Measurements from ENCODE around the gene C2orf49.

Gene C2orf49

DNA sequence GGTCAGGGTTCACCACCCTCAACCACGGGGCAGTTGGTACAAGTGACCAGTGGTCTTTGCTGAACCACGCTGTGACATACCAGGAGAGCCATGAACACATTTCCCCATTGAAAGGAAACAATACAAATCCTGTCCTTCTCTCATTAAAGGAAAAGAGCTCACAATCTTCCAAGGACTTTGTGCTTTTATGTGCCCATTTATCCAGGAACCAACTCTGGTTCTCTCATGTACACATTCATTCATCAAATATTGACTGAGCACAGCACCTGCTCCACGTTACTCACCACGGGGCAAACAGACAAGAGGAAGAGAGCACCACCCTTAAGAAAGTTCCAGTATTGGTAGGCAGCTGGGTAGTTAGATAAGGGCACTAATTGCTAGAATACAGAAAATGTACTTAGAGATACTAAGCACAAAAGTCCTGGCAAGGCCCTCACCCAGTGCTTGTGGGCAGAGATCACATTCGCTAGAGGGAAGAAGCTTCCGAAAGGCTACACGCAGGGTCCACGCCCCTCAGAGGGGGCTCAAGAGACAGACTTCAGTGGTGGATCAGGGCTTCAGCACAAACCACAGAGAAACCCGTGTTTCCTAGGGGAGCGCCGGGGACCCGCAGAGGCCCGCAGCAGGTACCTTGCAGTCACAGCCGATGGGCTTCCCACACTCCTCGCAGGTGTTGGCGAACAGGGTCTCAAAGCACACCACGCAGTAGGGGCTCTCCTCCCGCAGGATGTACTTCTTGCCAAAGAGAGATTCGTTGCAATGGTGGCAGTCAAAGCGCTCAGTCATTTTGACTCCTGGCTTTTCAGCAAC, 48.6 kb downstream of the C2orf49 start:
- H3K27ac ChIP-seq (ENCODE audit: low read length) = no peak overlapping the region
- no peak for TF ChIP-seq EZH2 (IDR thresholded peaks at IDR 0.05; ENCODE audit: borderline replicate concordance, low read depth, low read length, severe bottlenecking)
- TF ChIP-seq, protein P1, sequence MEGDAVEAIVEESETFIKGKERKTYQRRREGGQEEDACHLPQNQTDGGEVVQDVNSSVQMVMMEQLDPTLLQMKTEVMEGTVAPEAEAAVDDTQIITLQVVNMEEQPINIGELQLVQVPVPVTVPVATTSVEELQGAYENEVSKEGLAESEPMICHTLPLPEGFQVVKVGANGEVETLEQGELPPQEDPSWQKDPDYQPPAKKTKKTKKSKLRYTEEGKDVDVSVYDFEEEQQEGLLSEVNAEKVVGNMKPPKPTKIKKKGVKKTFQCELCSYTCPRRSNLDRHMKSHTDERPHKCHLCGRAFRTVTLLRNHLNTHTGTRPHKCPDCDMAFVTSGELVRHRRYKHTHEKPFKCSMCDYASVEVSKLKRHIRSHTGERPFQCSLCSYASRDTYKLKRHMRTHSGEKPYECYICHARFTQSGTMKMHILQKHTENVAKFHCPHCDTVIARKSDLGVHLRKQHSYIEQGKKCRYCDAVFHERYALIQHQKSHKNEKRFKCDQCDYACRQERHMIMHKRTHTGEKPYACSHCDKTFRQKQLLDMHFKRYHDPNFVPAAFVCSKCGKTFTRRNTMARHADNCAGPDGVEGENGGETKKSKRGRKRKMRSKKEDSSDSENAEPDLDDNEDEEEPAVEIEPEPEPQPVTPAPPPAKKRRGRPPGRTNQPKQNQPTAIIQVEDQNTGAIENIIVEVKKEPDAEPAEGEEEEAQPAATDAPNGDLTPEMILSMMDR (IDR thresholded peaks at IDR 0.05; ENCODE audit: borderline replicate concordance, extremely low read depth, low read length, poor library complexity, severe bottlenecking) = no peak
- no peaks in the 10 kb centered on the region for H3K4me1 ChIP-seq (ENCODE audit: insufficient read depth, low read length)
- ATAC-seq (ENCODE audit: insufficient read depth, low read depth) (no peak), DNase-seq (no peak)
- H3K79me2 ChIP-seq (ENCODE audit: insufficient read depth, low read length) = no peaks in the 10 kb centered on the region
- no peaks in the 10 kb centered on the region for H3K9me3 ChIP-seq (ENCODE audit: insufficient read depth, low read length, severe bottlenecking)
- no peak overlapping the region for H3K4me2 ChIP-seq (ENCODE audit: insufficient read depth, low read length)
- no peak overlapping the region for H3K4me3 ChIP-seq (ENCODE audit: low read depth in 1 of 2, low read length in 2 of 2)
- H4K20me1 ChIP-seq (ENCODE audit: insufficient read depth, low read length) = no peaks in the 10 kb centered on the region
- no peak overlapping the region for H3K9ac ChIP-seq (ENCODE audit: low read depth, low read length)
- H3K36me3 ChIP-seq (ENCODE audit: insufficient read depth, low read length) = no peaks in the 10 kb centered on the region
- no peaks in the 10 kb centered on the region for H3K27me3 ChIP-seq (ENCODE audit: insufficient read depth, low read length, poor library complexity)
- H2AFZ ChIP-seq (ENCODE audit: low read depth, low read length) = no peak overlapping the region

DNA sequence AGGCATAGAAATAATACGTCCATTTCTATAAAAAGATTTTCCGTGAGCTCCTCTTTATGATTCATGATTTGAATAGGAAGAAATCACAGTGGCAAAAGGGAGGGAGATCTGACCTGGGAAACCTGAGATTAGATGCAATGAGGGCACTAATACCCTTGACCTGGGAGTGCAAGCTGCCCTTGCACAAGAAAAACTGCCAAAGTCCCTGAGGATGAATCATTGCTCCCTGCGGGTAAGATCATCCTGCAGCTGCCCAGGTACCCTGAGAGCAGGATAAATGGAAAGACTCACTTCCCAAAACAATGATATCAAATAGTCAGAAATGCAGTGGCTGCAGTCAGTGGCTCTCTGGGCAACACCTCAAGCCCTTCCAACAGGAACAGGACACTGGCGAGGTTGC, 49.9 kb downstream of the C2orf49 start:
- Histone ChIP-seq H3K79me2 (ENCODE audit: insufficient read depth, low read length) (no peaks in the 10 kb centered on the region), H2AFZ (ENCODE audit: low read depth, low read length) (no peak overlapping the region), H3K27ac (ENCODE audit: low read length) (no peak overlapping the region), H3K36me3 (ENCODE audit: insufficient read depth, low read length) (no peaks in the 10 kb centered on the region), H3K9me3 (ENCODE audit: insufficient read depth, low read length, severe bottlenecking) (no peaks in the 10 kb centered on the region), H3K4me3 (ENCODE audit: low read depth in 1 of 2, low read length in 2 of 2) (no peak overlapping the region), H3K9ac (ENCODE audit: low read depth, low read length) (no peak overlapping the region), H3K4me2 (ENCODE audit: insufficient read depth, low read length) (no peak overlapping the region), H3K27me3 (ENCODE audit: insufficient read depth, low read length, poor library complexity) (no peaks in the 10 kb centered on the region), H3K4me1 (ENCODE audit: insufficient read depth, low read length) (no peaks in the 10 kb centered on the region), H4K20me1 (ENCODE audit: insufficient read depth, low read length) (no peaks in the 10 kb centered on the region)
- DNase-seq (no peak), ATAC-seq (ENCODE audit: insufficient read depth, low read depth) (no peak)
- TF ChIP-seq EZH2 (IDR thresholded peaks at IDR 0.05; ENCODE audit: borderline replicate concordance, low read depth, low read length, severe bottlenecking) = no peak
- TF ChIP-seq, protein P1 (IDR thresholded peaks at IDR 0.05; ENCODE audit: borderline replicate concordance, extremely low read depth, low read length, poor library complexity, severe bottlenecking) = no peak

DNA sequence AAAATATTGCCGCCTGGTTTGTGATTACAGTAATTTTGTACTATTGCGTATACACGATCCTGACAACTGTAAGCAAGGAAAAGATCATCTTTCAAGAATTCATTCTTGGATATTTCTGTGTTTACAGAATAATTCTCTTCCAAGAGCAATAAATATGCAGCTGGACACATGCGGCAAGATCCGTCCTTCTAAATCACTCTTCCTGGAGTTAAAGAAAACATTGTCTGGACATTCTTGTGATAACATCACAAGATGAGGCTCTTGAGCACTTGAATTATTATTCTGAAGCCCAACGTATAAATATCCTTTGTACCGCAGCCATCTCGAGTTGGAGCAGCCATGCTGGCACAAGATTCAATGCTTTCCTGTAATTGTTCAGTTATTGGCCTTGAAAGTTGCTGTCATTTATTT, 51.6 kb downstream of the C2orf49 start:
- H3K9ac ChIP-seq (ENCODE audit: low read depth, low read length) = no peak overlapping the region
- H3K4me3 ChIP-seq (ENCODE audit: low read depth in 1 of 2, low read length in 2 of 2) = no peak overlapping the region
- no peaks in the 10 kb centered on the region for H3K4me1 ChIP-seq (ENCODE audit: insufficient read depth, low read length)
- no peaks in the 10 kb centered on the region for H3K27me3 ChIP-seq (ENCODE audit: insufficient read depth, low read length, poor library complexity)
- H2AFZ ChIP-seq (ENCODE audit: low read depth, low read length) = no peak overlapping the region
- ATAC-seq (ENCODE audit: insufficient read depth, low read depth) = no peak
- TF ChIP-seq EZH2 (IDR thresholded peaks at IDR 0.05; ENCODE audit: borderline replicate concordance, low read depth, low read length, severe bottlenecking) = no peak
- TF ChIP-seq, protein P1 (IDR thresholded peaks at IDR 0.05; ENCODE audit: borderline replicate concordance, extremely low read depth, low read length, poor library complexity, severe bottlenecking) = no peak
- H3K4me2 ChIP-seq (ENCODE audit: insufficient read depth, low read length) = no peak overlapping the region
- H3K79me2 ChIP-seq (ENCODE audit: insufficient read depth, low read length) = no peaks in the 10 kb centered on the region
- no peaks in the 10 kb centered on the region for H3K36me3 ChIP-seq (ENCODE audit: insufficient read depth, low read length)
- no peaks in the 10 kb centered on the region for H3K9me3 ChIP-seq (ENCODE audit: insufficient read depth, low read length, severe bottlenecking)
- H4K20me1 ChIP-seq (ENCODE audit: insufficient read depth, low read length) = no peaks in the 10 kb centered on the region
- no peak overlapping the region for H3K27ac ChIP-seq (ENCODE audit: low read length)
- DNase-seq = no peak

All from DND-41 (cell line).